Mesothelial cell of epicardium (in vitro differentiated cells): ENCODE data around the gene OR10S1. TPM values are rescaled to one million over a fixed set of nuclear protein-coding genes. Genes with fewer than 3 reads are reported as not detected.
"Not testable (repeated sequence)": the region's sequence is repeated elsewhere in the genome, so short reads cannot be mapped to it uniquely, and the experiment has no call there.

Source experiments
- DNase-seq, 2 experiments: peaks; one replicate each; pipeline ENCODE4 v3.0.0; 2021; ENCODE audit warnings: low spot score in 2 of 2; ENCODE audit not compliant: unreplicated experiment in 2 of 2
- H3K27ac Mint-ChIP-seq: 2 replicates; pipeline ENCODE4 v1.8.0; 2021; ENCODE audit warnings: mixed read lengths
- H3K27me3 Mint-ChIP-seq: 2 replicates; pipeline ENCODE4 v1.8.0; 2021; ENCODE audit warnings: low read depth, mixed read lengths
- H3K36me3 Mint-ChIP-seq: 2 replicates; pipeline ENCODE4 v1.8.0; 2021; ENCODE audit warnings: mixed read lengths
- H3K4me1 Mint-ChIP-seq: 2 replicates; pipeline ENCODE4 v1.8.0; 2021; ENCODE audit warnings: mixed read lengths
- H3K4me3 Mint-ChIP-seq: 2 replicates; pipeline ENCODE4 v1.8.0; 2021; ENCODE audit warnings: mild to moderate bottlenecking, moderate library complexity, mixed read lengths
- H3K9me3 Mint-ChIP-seq: 2 replicates; pipeline ENCODE4 v1.8.0; 2021; ENCODE audit warnings: mixed read lengths
- CTCF ChIP-seq: fragments of 200-600 bp; sonication (generic); IDR thresholded peaks from one replicate; pipeline ENCODE4 v1.5.0; 2021; ENCODE audit warnings: antibody characterized with exemption; ENCODE audit not compliant: unreplicated experiment
- total RNA-seq: library from RNA; stranded (reverse); gene quantifications from 3 replicates; pipeline ENCODE4 v1.2.1, GENCODE V29; 2021

Gene OR10S1
- not detected in 3 replicates for total RNA-seq

GRCh38 chr11:123977731-123978347, at the start of gene OR10S1:
OR10S1 (minus strand) TSS chr11:123977781; CDS start chr11:123977664, 117 bp downstream.
- Mint-ChIP-seq H3K4me3 (no peak within 1 kb of the TSS), H3K27ac (no peak within 1 kb of the TSS), H3K36me3 (no peaks in the 10 kb centered on the region), H3K4me1 (no peaks in the 10 kb centered on the region), H3K9me3 (peaks cover 14% of the 10 kb centered on the region), H3K27me3 (peaks cover 2% of the 10 kb centered on the region)
- TF ChIP-seq CTCF = no peak
- DNase-seq = no peak

- H3K27me3 Mint-ChIP-seq = peaks cover 5% of the 10 kb centered on the region
- DNase-seq = no peak
- no peaks in the 10 kb centered on the region for H3K9me3 Mint-ChIP-seq
- no peaks in the 10 kb centered on the region for H3K36me3 Mint-ChIP-seq
- no peak within 1 kb of the TSS for H3K27ac Mint-ChIP-seq
- no peak within 1 kb of the TSS for H3K4me3 Mint-ChIP-seq
- TF ChIP-seq CTCF = no peak
- no peaks in the 10 kb centered on the region for H3K4me1 Mint-ChIP-seq
These were observed 48.9 kb upstream of the OR10S1 start, which contains the start of gene OR10G8 for GRCh38 chr11:124026498-124026897. OR10G8 (plus strand) TSS chr11:124026798; CDS start chr11:124029623, 2,825 bp downstream.

- not testable (repeated sequence) for H3K4me1 Mint-ChIP-seq, H3K27ac Mint-ChIP-seq, H3K4me3 Mint-ChIP-seq, H3K36me3 Mint-ChIP-seq, H3K9me3 Mint-ChIP-seq, DNase-seq
- peaks cover 17% of the 10 kb centered on the region for H3K27me3 Mint-ChIP-seq
These were observed 38.3 kb upstream of the OR10S1 start for GRCh38 chr11:124015837-124016236.

GRCh38 chr11:124012697-124013096, 35.1 kb upstream of the OR10S1 start, which contains the start of gene OR10G4:
OR10G4 (plus strand) TSS chr11:124012997; CDS start chr11:124015575, 2,578 bp downstream.
- Mint-ChIP-seq H3K36me3 (no peaks in the 10 kb centered on the region), H3K27me3 (peaks cover 22% of the 10 kb centered on the region), H3K4me3 (no peak within 1 kb of the TSS), H3K4me1 (no peaks in the 10 kb centered on the region), H3K9me3 (no peaks in the 10 kb centered on the region), H3K27ac (no peak within 1 kb of the TSS)
- DNase-seq = no peak
- no peak for TF ChIP-seq CTCF

GRCh38 chr11:123995119-123995518, 17.5 kb upstream of the OR10S1 start, which contains the start of gene OR10G6:
OR10G6 (minus strand) TSS chr11:123995161; CDS start chr11:123995161, 0 bp downstream.
- TF ChIP-seq CTCF = no peak
- H3K27ac Mint-ChIP-seq = no peak within 1 kb of the TSS
- DNase-seq = no peak
- no peaks in the 10 kb centered on the region for H3K36me3 Mint-ChIP-seq
- H3K4me3 Mint-ChIP-seq = no peak within 1 kb of the TSS
- H3K27me3 Mint-ChIP-seq = peaks cover 2% of the 10 kb centered on the region
- no peaks in the 10 kb centered on the region for H3K4me1 Mint-ChIP-seq
- H3K9me3 Mint-ChIP-seq = no peaks in the 10 kb centered on the region

- no peaks in the 10 kb centered on the region for H3K36me3 Mint-ChIP-seq
- peaks cover 2% of the 10 kb centered on the region for H3K27me3 Mint-ChIP-seq
- no peak for TF ChIP-seq CTCF
- H3K4me3 Mint-ChIP-seq = no peak overlapping the region
- H3K9me3 Mint-ChIP-seq = peaks cover 26% of the 10 kb centered on the region
- no peak overlapping the region for H3K27ac Mint-ChIP-seq
- DNase-seq = no peak
- no peaks in the 10 kb centered on the region for H3K4me1 Mint-ChIP-seq
These were observed 1.7 kb upstream of the OR10S1 start for GRCh38 chr11:123979311-123979710.
